ENCODE measurements around the gene C16orf78. TPM values are rescaled to one million over a fixed set of nuclear protein-coding genes. Genes with fewer than 3 reads are reported as not detected.

Gene C16orf78
- total and polyA plus RNA-seq, 2 donors (not counting 1 experiment from before 2014, with no cell fraction given): not detected

DNA sequence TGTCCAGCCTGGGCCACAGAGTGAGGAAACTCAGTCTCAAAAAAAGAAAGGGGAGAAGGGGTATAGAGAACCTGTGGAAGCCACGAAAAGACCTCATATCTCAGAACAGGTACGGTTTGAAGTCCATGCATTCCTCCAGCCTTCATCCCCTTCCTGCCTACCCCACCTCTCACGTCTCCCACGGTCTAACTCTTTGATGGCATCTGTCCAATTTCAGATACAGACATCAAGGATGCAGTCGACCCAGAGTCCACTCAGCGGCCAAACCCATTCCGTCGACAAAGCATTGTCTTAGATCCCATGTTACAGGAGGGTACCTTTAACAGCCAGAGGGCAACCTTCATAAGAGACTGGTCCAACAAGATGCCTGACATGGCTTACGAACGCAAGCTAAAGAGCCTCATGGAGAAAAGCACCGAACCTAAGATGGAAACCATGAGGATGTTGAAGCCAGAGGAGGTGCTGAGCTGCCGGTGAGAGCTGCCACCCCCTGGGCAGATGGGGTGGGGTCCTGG is 22.7 kb downstream of the C16orf78 start:
- Histone ChIP-seq H2AFZ (ENCODE audit: insufficient read depth, low read depth, low read length, poor library complexity, severe bottlenecking) (no peak overlapping the region), H4K20me1 (ENCODE audit: control insufficient read depth, insufficient read depth, low read length, poor library complexity, severe bottlenecking) (no peaks in the 10 kb centered on the region), H3K4me3 (ENCODE audit: control extremely low read depth in 1 of 5, extremely low read depth in 1 of 5, insufficient read depth in 1 of 5, low read depth in 2 of 5, low read length in 4 of 5) (no peak overlapping the region), H3K79me2 (ENCODE audit: control insufficient read depth, insufficient read depth, low read length) (no peaks in the 10 kb centered on the region), H3K9ac (ENCODE audit: low read length) (no peak overlapping the region), H3K9me3 (ENCODE audit: control extremely low read depth in 1 of 3, control insufficient read depth in 2 of 3, insufficient read depth in 1 of 3, low read length in 2 of 3) (no peaks in the 10 kb centered on the region), H3K4me1 (ENCODE audit: control insufficient read depth in 2 of 2, insufficient read depth in 2 of 2, low read length in 2 of 2) (peaks cover 7 to 15% of the 10 kb centered on the region in 2 donors), H3K27ac (ENCODE audit: low read length in 2 of 2) (no peak overlapping the region), H3K27me3 (replicated peaks in 1 of 4; ENCODE audit: control extremely low read depth in 1 of 4, control insufficient read depth in 3 of 4, insufficient read depth in 4 of 4, low read length in 3 of 4) (peaks cover 0 to 11% (median 1%) of the 10 kb centered on the region in 4 experiments), H3K36me3 (replicated peaks in 1 of 2; ENCODE audit: control extremely low read depth in 1 of 2, control insufficient read depth in 1 of 2, extremely low read depth in 1 of 2, insufficient read depth in 2 of 2, low read length in 1 of 2) (no peaks in the 10 kb centered on the region), H3K4me2 (replicated peaks; ENCODE audit: low read depth, low read length, poor library complexity, severe bottlenecking) (no peak overlapping the region)
- Mint-ChIP-seq H3K27me3 (peaks cover 28% of the 10 kb centered on the region), H3K4me3 (no peak overlapping the region), H3K4me1 (peaks cover 9% of the 10 kb centered on the region), H3K27ac (no peak overlapping the region), H3K9me3 (ENCODE audit: insufficient read depth) (no peaks in the 10 kb centered on the region)
- WGBS (ENCODE audit: insufficient coverage): 95% methylated on average over 11 of the region's 12 CpGs
- DNase-seq (no peak), ATAC-seq (ENCODE audit: low read depth) (no peak)
- TF ChIP-seq EZH2 (IDR thresholded peaks at IDR 0.05; ENCODE audit: borderline replicate concordance, insufficient read depth, low read depth, low read length, poor library complexity, severe bottlenecking): no peak
- TF ChIP-seq, protein P1, sequence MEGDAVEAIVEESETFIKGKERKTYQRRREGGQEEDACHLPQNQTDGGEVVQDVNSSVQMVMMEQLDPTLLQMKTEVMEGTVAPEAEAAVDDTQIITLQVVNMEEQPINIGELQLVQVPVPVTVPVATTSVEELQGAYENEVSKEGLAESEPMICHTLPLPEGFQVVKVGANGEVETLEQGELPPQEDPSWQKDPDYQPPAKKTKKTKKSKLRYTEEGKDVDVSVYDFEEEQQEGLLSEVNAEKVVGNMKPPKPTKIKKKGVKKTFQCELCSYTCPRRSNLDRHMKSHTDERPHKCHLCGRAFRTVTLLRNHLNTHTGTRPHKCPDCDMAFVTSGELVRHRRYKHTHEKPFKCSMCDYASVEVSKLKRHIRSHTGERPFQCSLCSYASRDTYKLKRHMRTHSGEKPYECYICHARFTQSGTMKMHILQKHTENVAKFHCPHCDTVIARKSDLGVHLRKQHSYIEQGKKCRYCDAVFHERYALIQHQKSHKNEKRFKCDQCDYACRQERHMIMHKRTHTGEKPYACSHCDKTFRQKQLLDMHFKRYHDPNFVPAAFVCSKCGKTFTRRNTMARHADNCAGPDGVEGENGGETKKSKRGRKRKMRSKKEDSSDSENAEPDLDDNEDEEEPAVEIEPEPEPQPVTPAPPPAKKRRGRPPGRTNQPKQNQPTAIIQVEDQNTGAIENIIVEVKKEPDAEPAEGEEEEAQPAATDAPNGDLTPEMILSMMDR (IDR thresholded peaks at IDR 0.05): no peak
- POLR2A ChIA-PET: no interaction called here
- intact Hi-C loops (cut with micrococcal nuclease): no loop called here
- CTCF ChIA-PET: no interaction called here

DNA sequence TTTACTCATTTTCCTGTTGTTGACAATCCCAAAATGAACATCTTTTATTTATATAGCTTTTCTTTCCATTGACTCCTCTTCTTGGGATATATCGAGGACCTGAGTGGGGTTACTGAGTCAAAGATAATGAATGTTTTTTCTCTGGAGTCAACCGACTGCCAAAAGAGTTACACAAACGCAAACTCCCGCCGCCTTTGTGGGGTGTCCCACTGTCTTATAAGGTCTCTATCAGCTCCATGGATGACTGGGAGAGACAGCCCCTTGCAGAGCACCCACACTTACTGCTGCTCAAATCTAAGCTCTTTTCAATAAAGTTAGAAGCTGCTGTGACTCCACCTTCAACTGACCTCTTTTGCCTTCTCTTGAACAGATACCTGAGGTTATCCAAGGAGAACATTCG is 25.2 kb downstream of the C16orf78 start:
- no peaks in the 10 kb centered on the region for H4K20me1 ChIP-seq (ENCODE audit: control insufficient read depth, insufficient read depth, low read length, poor library complexity, severe bottlenecking)
- H3K4me1 ChIP-seq (ENCODE audit: control insufficient read depth in 2 of 2, insufficient read depth in 2 of 2, low read length in 2 of 2): peaks cover 7 to 15% of the 10 kb centered on the region in 2 donors
- intact Hi-C loops (cut with micrococcal nuclease): no loop called here
- no peak overlapping the region for H3K4me3 ChIP-seq (ENCODE audit: control extremely low read depth in 1 of 5, extremely low read depth in 1 of 5, insufficient read depth in 1 of 5, low read depth in 2 of 5, low read length in 4 of 5)
- ATAC-seq (ENCODE audit: low read depth) (no peak), DNase-seq (no peak)
- peaks cover 3% of the 10 kb centered on the region for H3K9me3 Mint-ChIP-seq (ENCODE audit: insufficient read depth)
- no peak overlapping the region for H3K4me2 ChIP-seq (replicated peaks; ENCODE audit: low read depth, low read length, poor library complexity, severe bottlenecking)
- H3K27ac ChIP-seq (ENCODE audit: low read length in 2 of 2): no peak overlapping the region
- CTCF ChIA-PET: interaction anchor here (0.8 kb wide), 1 partner anchor 14 kb away, joined by 3 read pairs; no protein-coding TSS in a partner anchor
- H3K9ac ChIP-seq (ENCODE audit: low read length): no peak overlapping the region
- TF ChIP-seq, protein P1 (IDR thresholded peaks at IDR 0.05): no peak
- no peak for TF ChIP-seq EZH2 (IDR thresholded peaks at IDR 0.05; ENCODE audit: borderline replicate concordance, insufficient read depth, low read depth, low read length, poor library complexity, severe bottlenecking)
- WGBS (ENCODE audit: insufficient coverage): 100% methylated on average over 4 of the region's 6 CpGs
- H2AFZ ChIP-seq (ENCODE audit: insufficient read depth, low read depth, low read length, poor library complexity, severe bottlenecking): no peak overlapping the region
- H3K4me3 Mint-ChIP-seq: no peak overlapping the region
- H3K27me3 ChIP-seq (replicated peaks in 1 of 4; ENCODE audit: control extremely low read depth in 1 of 4, control insufficient read depth in 3 of 4, insufficient read depth in 4 of 4, low read length in 3 of 4): peaks cover 0 to 17% (median 1%) of the 10 kb centered on the region in 4 experiments
- no peak overlapping the region for H3K27ac Mint-ChIP-seq
- peaks cover 0 to 7% (median 4%) of the 10 kb centered on the region in 3 donors for H3K9me3 ChIP-seq (ENCODE audit: control extremely low read depth in 1 of 3, control insufficient read depth in 2 of 3, insufficient read depth in 1 of 3, low read length in 2 of 3)
- H3K79me2 ChIP-seq (ENCODE audit: control insufficient read depth, insufficient read depth, low read length): no peaks in the 10 kb centered on the region
- H3K27me3 Mint-ChIP-seq: peaks cover 36% of the 10 kb centered on the region
- H3K36me3 ChIP-seq (replicated peaks in 1 of 2; ENCODE audit: control extremely low read depth in 1 of 2, control insufficient read depth in 1 of 2, extremely low read depth in 1 of 2, insufficient read depth in 2 of 2, low read length in 1 of 2): no peaks in the 10 kb centered on the region
- POLR2A ChIA-PET: no interaction called here
- peaks cover 9% of the 10 kb centered on the region for H3K4me1 Mint-ChIP-seq

Data from B cell (primary cell).